ENCODE measurements around the gene NHEJ1.
A peak's percentile ranks its signal among the peaks of the same experiment; 100 is the strongest.

The NHEJ1 gene

GRCh38 chr2:219182331-219183150 lies 21.9 kb upstream of the NHEJ1 start:
- FAIRE-seq: no peak

- FAIRE-seq: no peak
These were observed 20.9 kb upstream of the NHEJ1 start for GRCh38 chr2:219181531-219181930.

GRCh38 chr2:219180961-219181360 lies 20.3 kb upstream of the NHEJ1 start:
- FAIRE-seq: no peak

- FAIRE-seq: no peak
These were observed 19.2 kb upstream of the NHEJ1 start for GRCh38 chr2:219179601-219180465.

GRCh38 chr2:219178377-219179175 lies 18.0 kb upstream of the NHEJ1 start:
- no peak for FAIRE-seq

GRCh38 chr2:219177552-219178376 lies 17.1 kb upstream of the NHEJ1 start, which contains the start of gene RETREG2:
TSS of gene RETREG2 (plus strand) at chr2:219178275. CDS start at chr2:219178353, 78 bp downstream.
- FAIRE-seq: peak; percentile 13

- no peak for FAIRE-seq
These were observed 16.4 kb upstream of the NHEJ1 start, which contains the start of gene CNPPD1 for GRCh38 chr2:219176818-219177551. TSS of gene CNPPD1 (minus strand) at chr2:219176925. CDS start at chr2:219176828, 97 bp downstream.

- FAIRE-seq: no peak
These were observed 15.6 kb upstream of the NHEJ1 start for GRCh38 chr2:219175928-219176817.

- no peak for FAIRE-seq
These were observed 14.9 kb upstream of the NHEJ1 start for GRCh38 chr2:219175486-219175885.

- no peak for FAIRE-seq
These were observed 14.2 kb upstream of the NHEJ1 start for GRCh38 chr2:219174801-219175200.

- no peak for FAIRE-seq
These were observed 13.5 kb upstream of the NHEJ1 start for GRCh38 chr2:219174146-219174545.

GRCh38 chr2:219173176-219173575 lies 12.6 kb upstream of the NHEJ1 start:
- FAIRE-seq: no peak

GRCh38 chr2:219172231-219173154 lies 11.9 kb upstream of the NHEJ1 start:
- FAIRE-seq: no peak

GRCh38 chr2:219171231-219171651 lies 10.6 kb upstream of the NHEJ1 start:
- no peak for FAIRE-seq

- FAIRE-seq: no peak
These were observed 9.5 kb upstream of the NHEJ1 start, which contains the start of gene SLC23A3 for GRCh38 chr2:219169930-219170654. TSS of gene SLC23A3 (minus strand) at chr2:219170029. CDS start at chr2:219169984, 45 bp downstream.

GRCh38 chr2:219168932-219169331 lies 8.3 kb upstream of the NHEJ1 start:
- FAIRE-seq: no peak

- FAIRE-seq: no peak
These were observed 7.9 kb upstream of the NHEJ1 start for GRCh38 chr2:219168526-219168925.

- no peak for FAIRE-seq
These were observed 7.4 kb upstream of the NHEJ1 start for GRCh38 chr2:219167997-219168396.

Measured in islet of Langerhans (tissue), 1 donor.